Stimulated activated CD4-positive, alpha-beta T cell treated with anti-CD3 and anti-CD28 coated beads, Interleukin-4, amount 100 ng/mL, for 24 hours (primary cell): ENCODE results near the gene LHX3.

Source experiments
- DNase-seq: peaks from one replicate; pipeline ENCODE4 v3.0.0-alpha.2; 2020

LHX3 gene

GRCh38 chr9:136225748-136226679, 21.1 kb upstream of the LHX3 start:
- DNase-seq, result peak; percentile 74

- DNase-seq, result no peak
Observed at GRCh38 chr9:136225366-136225747, 20.4 kb upstream of the LHX3 start.

GRCh38 chr9:136223871-136224640, 19.1 kb upstream of the LHX3 start:
- DNase-seq, result no peak

- no peak for DNase-seq
Observed at GRCh38 chr9:136222906-136223285, 18.0 kb upstream of the LHX3 start.

GRCh38 chr9:136222166-136222905, 17.4 kb upstream of the LHX3 start:
- DNase-seq, result no peak

GRCh38 chr9:136220017-136220729, 15.2 kb upstream of the LHX3 start:
- DNase-seq, result peak; percentile 27

- no peak for DNase-seq
Observed at GRCh38 chr9:136219276-136219675, 14.3 kb upstream of the LHX3 start.

GRCh38 chr9:136218673-136219072, 13.7 kb upstream of the LHX3 start:
- no peak for DNase-seq

- DNase-seq, result no peak
Observed at GRCh38 chr9:136218271-136218670, 13.3 kb upstream of the LHX3 start.

GRCh38 chr9:136216541-136217244, 11.8 kb upstream of the LHX3 start:
- DNase-seq, result no peak

GRCh38 chr9:136213733-136214132, 8.8 kb upstream of the LHX3 start:
- DNase-seq, result no peak

GRCh38 chr9:136212345-136212950, 7.5 kb upstream of the LHX3 start:
- DNase-seq, result no peak

GRCh38 chr9:136211441-136212344, 6.8 kb upstream of the LHX3 start:
- no peak for DNase-seq

- DNase-seq, result no peak
Observed at GRCh38 chr9:136211006-136211405, 6.1 kb upstream of the LHX3 start.

GRCh38 chr9:136210276-136210675, 5.3 kb upstream of the LHX3 start:
- no peak for DNase-seq

GRCh38 chr9:136209786-136210185, 4.9 kb upstream of the LHX3 start:
- DNase-seq, result no peak

- no peak for DNase-seq
Observed at GRCh38 chr9:136209232-136209631, 4.3 kb upstream of the LHX3 start.

- DNase-seq, result no peak
Observed at GRCh38 chr9:136208675-136209074, 3.7 kb upstream of the LHX3 start.

- DNase-seq, result no peak
Observed at GRCh38 chr9:136207616-136208015, 2.7 kb upstream of the LHX3 start.

GRCh38 chr9:136206602-136207275, 1.8 kb upstream of the LHX3 start:
- no peak for DNase-seq
